CD4-positive, alpha-beta T cell (primary cell): ENCODE results near the gene CEP104. TPM values are rescaled to one million over a fixed set of nuclear protein-coding genes. Genes with fewer than 3 reads are reported as not detected.

Source experiments
- ATAC-seq: fragments of 200-7000 bp; cut with Tn5 transposase; one replicate; pipeline ENCODE4 v1.10.0; 2022; ENCODE audit warnings: mild to moderate bottlenecking; ENCODE audit not compliant: poor library complexity
- CTCF ChIA-PET: fragments of 350-600 bp; sonication (Branson Sonifier 250); formaldehyde crosslinking; loops from one replicate; lab custom pipeline; 2021; ENCODE audit warnings: antibody characterized with exemption, inconsistent platforms; lab: Charles Lee
- POLR2A ChIA-PET: fragments of 350-600 bp; sonication (Branson Sonifier 250); formaldehyde crosslinking; loops from one replicate; lab custom pipeline; 2021; ENCODE audit warnings: antibody characterized with exemption, inconsistent platforms; lab: Charles Lee
- DNase-seq, 14 experiments: peaks; one replicate each; pipeline ENCODE4 v3.0.0-alpha.2; 2013 to 2020; ENCODE audit warnings: mixed read lengths in 2 of 14
- H3K27ac ChIP-seq, 2 donors: one replicate each; pipeline versions ENCODE4 v1.5.1 to v1.7.0; 2013; ENCODE audit warnings: low read length in 2 of 2, low read depth in 1 of 2, mild to moderate bottlenecking in 1 of 2
- H3K27me3 ChIP-seq, 2 experiments: 1 replicate in 1 of 2; 2 replicates in 1 of 2; pipeline versions ENCODE4 v1.6.1 to v1.7.0; 2013; ENCODE audit warnings: low read length in 2 of 2, control low read depth in 1 of 2, mild to moderate bottlenecking in 1 of 2, moderate library complexity in 1 of 2; ENCODE audit not compliant: insufficient read depth in 2 of 2, control insufficient read depth in 1 of 2
- H3K36me3 ChIP-seq: one replicate; pipeline ENCODE4 v1.6.1; 2013; ENCODE audit warnings: low read length, control low read depth; ENCODE audit not compliant: insufficient read depth
- H3K4me1 ChIP-seq: one replicate; pipeline ENCODE4 v1.6.1; 2013; ENCODE audit warnings: low read length, control low read depth; ENCODE audit not compliant: insufficient read depth
- H3K4me3 ChIP-seq: one replicate; pipeline ENCODE4 v1.5.1; 2013; ENCODE audit warnings: mild to moderate bottlenecking, low read length, moderate library complexity
- H3K9me3 ChIP-seq, 2 experiments: 1 replicate in 1 of 2; 2 replicates in 1 of 2; pipeline versions ENCODE4 v1.6.1 to v1.7.0; 2013; ENCODE audit warnings: low read length in 2 of 2, mild to moderate bottlenecking in 2 of 2, control low read depth in 1 of 2, moderate library complexity in 1 of 2; ENCODE audit not compliant: control insufficient read depth in 1 of 2, insufficient read depth in 1 of 2
- H3K27ac Mint-ChIP-seq: one replicate; pipeline ENCODE4 v1.8.0; 2020; ENCODE audit warnings: mixed read lengths
- H3K27me3 Mint-ChIP-seq: one replicate; pipeline ENCODE4 v1.8.0; 2021; ENCODE audit warnings: mixed read lengths
- H3K36me3 Mint-ChIP-seq: one replicate; pipeline ENCODE4 v1.8.0; 2021; ENCODE audit warnings: low read depth, mixed read lengths
- H3K4me1 Mint-ChIP-seq: one replicate; pipeline ENCODE4 v1.8.0; 2021; ENCODE audit warnings: low read depth, mixed read lengths
- H3K4me3 Mint-ChIP-seq: one replicate; pipeline ENCODE4 v1.8.0; 2020; ENCODE audit warnings: mild to moderate bottlenecking, mixed read lengths
- H3K9me3 Mint-ChIP-seq: one replicate; pipeline ENCODE4 v1.8.0; 2020; ENCODE audit warnings: mixed read lengths
- CTCF ChIP-seq: fragments of 200-600 bp; IDR thresholded peaks from one replicate; pipeline ENCODE4 v1.8.0; 2022; ENCODE audit warnings: antibody characterized with exemption, mild to moderate bottlenecking
- intact Hi-C, 2 experiments: fragments of 100-400 bp; cut with DNase I in 1 of 2; cut with micrococcal nuclease in 1 of 2; formaldehyde crosslinking; loops; one replicate each; pipeline versions ENCODE4 v1.15.1 to v1.9.0; 2023 to 2025; cut with DNase I, micrococcal nuclease
- total RNA-seq, 174 experiments: library from RNA in 2 of 174; stranded (reverse) in 2 of 174; gene quantifications; one replicate each; pipeline ENCODE4 v1.2.3 and lab custom pipeline; 2021 to 2026

Gene CEP104
- total RNA-seq, 2 experiments from 2014 or later, result 16.6 to 20.5 TPM

GRCh38 chr1:3895951-3896325 is 38.9 kb upstream of the CEP104 start:
- DNase-seq, result no peak
- intact Hi-C loops, result no loop called here
- H3K36me3 Mint-ChIP-seq, result peaks cover 71% of the 10 kb centered on the region
- H3K4me3 Mint-ChIP-seq, result no peak overlapping the region
- no peak overlapping the region for H3K27ac ChIP-seq
- no peaks in the 10 kb centered on the region for H3K27me3 Mint-ChIP-seq
- peaks cover 2% of the 10 kb centered on the region for H3K9me3 Mint-ChIP-seq
- H3K9me3 ChIP-seq, result peaks cover 9 to 11% of the 10 kb centered on the region in 2 experiments
- H3K4me1 Mint-ChIP-seq, result peaks cover 45% of the 10 kb centered on the region
- no peak overlapping the region for H3K4me3 ChIP-seq
- TF ChIP-seq CTCF, result no peak
- peaks cover 18% of the 10 kb centered on the region for H3K4me1 ChIP-seq
- CTCF ChIA-PET, result no interaction called here
- ATAC-seq, result no peak
- peaks cover 22% of the 10 kb centered on the region for H3K36me3 ChIP-seq
- POLR2A ChIA-PET, result no interaction called here
- H3K27ac Mint-ChIP-seq, result no peak overlapping the region
- H3K27me3 ChIP-seq, result no peaks in the 10 kb centered on the region

- Histone ChIP-seq H3K27ac (no peak overlapping the region), H3K4me1 (peaks cover 21% of the 10 kb centered on the region), H3K36me3 (peaks cover 27% of the 10 kb centered on the region), H3K9me3 (peaks cover 9 to 11% of the 10 kb centered on the region in 2 experiments), H3K4me3 (no peak overlapping the region), H3K27me3 (no peaks in the 10 kb centered on the region)
- Mint-ChIP-seq H3K36me3 (peaks cover 72% of the 10 kb centered on the region), H3K4me1 (peaks cover 44% of the 10 kb centered on the region), H3K9me3 (peaks cover 2% of the 10 kb centered on the region), H3K4me3 (no peak overlapping the region), H3K27ac (no peak overlapping the region), H3K27me3 (no peaks in the 10 kb centered on the region)
- ChIA-PET CTCF (no interaction called here), POLR2A (no interaction called here)
- no peak for TF ChIP-seq CTCF
- intact Hi-C loops, result no loop called here
- ATAC-seq, result no peak
- DNase-seq, result no peak
Measured at GRCh38 chr1:3895279-3895950, 38.4 kb upstream of the CEP104 start.

GRCh38 chr1:3894626-3895278 is 37.7 kb upstream of the CEP104 start:
- Mint-ChIP-seq H3K9me3 (peaks cover 2% of the 10 kb centered on the region), H3K27ac (no peak overlapping the region), H3K36me3 (peaks cover 73% of the 10 kb centered on the region), H3K27me3 (no peaks in the 10 kb centered on the region), H3K4me1 (peaks cover 43% of the 10 kb centered on the region), H3K4me3 (no peak overlapping the region)
- POLR2A ChIA-PET, result interaction anchor here (1.2 kb wide), 1 partner anchor 8 kb away, joined by 3 read pairs; no protein-coding TSS in a partner anchor
- no peak for TF ChIP-seq CTCF
- CTCF ChIA-PET, result no interaction called here
- H3K4me1 ChIP-seq, result peaks cover 26% of the 10 kb centered on the region
- no peak overlapping the region for H3K27ac ChIP-seq
- peaks cover 33% of the 10 kb centered on the region for H3K36me3 ChIP-seq
- H3K9me3 ChIP-seq, result peaks cover 9 to 11% of the 10 kb centered on the region in 2 experiments
- intact Hi-C loops, result no loop called here
- ATAC-seq, result no peak
- H3K4me3 ChIP-seq, result no peak overlapping the region
- no peak for DNase-seq
- H3K27me3 ChIP-seq, result no peaks in the 10 kb centered on the region
